HepG2 (cell line): ENCODE data around the gene SIVA1. TPM values are rescaled to one million over a fixed set of nuclear protein-coding genes. Genes with fewer than 3 reads are reported as not detected.

ENCODE experiments used
- ATAC-seq: fragments of 200-7000 bp; cut with Tn5 transposase; 3 replicates; pipeline ENCODE4 v1.9.1; 2020; ENCODE audit warnings: mild to moderate bottlenecking, moderate library complexity
- BruUV-seq: library from RNA; stranded (reverse); fragments of 400-500 nt; replicated peaks from 2 replicates; lab custom pipeline; 2021; lab: Mats Ljungman, UMichigan
- CTCF ChIA-PET: fragments of 300-600 bp; formaldehyde crosslinking; extraction: SDS; loops from one replicate; lab custom pipeline; 2021; ENCODE audit warnings: low total read pairs, inconsistent platforms, low intra/inter-chr PET ratio; lab: Yijun Ruan, JAX
- POLR2A ChIA-PET: fragments of 350-600 bp; sonication (Branson Sonifier 250); formaldehyde crosslinking; loops from one replicate; lab custom pipeline; 2020; ENCODE audit warnings: antibody characterized with exemption, inconsistent platforms; lab: Yijun Ruan, JAX
- DNase-seq: peaks from one replicate; pipeline ENCODE4 v3.0.0-alpha.2; 2015; ENCODE audit warnings: low spot score
- FAIRE-seq: peaks from 3 replicates; lab custom pipeline; 2011; peaks lifted over from hg19 to GRCh38; lab: Jason Lieb, UNC
- H2AFZ ChIP-seq: one replicate; pipeline ENCODE4 v1.6.1; 2011; ENCODE audit warnings: low read length, inconsistent platforms
- H3K27ac ChIP-seq: fragments of 300-600 bp; 3 replicates; pipeline ENCODE4 v1.8.0; 2011; ENCODE audit warnings: mixed run types, mild to moderate bottlenecking, mixed read lengths, low read length, inconsistent platforms; ENCODE audit not compliant: insufficient read depth; ENCODE audit errors: extremely low read length
- H3K27me3 ChIP-seq, 2 experiments: fragments of 200-600 bp in 1 of 2; 2 replicates in 1 of 2; 3 replicates in 1 of 2; pipeline versions ENCODE4 v1.6.0 to v1.8.0; 2011; ENCODE audit warnings: low read length in 2 of 2, mild to moderate bottlenecking in 2 of 2, moderate library complexity in 2 of 2, inconsistent platforms in 1 of 2; ENCODE audit not compliant: insufficient read depth in 2 of 2, control insufficient read depth in 1 of 2
- H3K36me3 ChIP-seq, 2 experiments: fragments of 200-600 bp in 1 of 2; replicated peaks in 1 of 2; 2 replicates in 1 of 2; 3 replicates in 1 of 2; pipeline versions ENCODE4 v1.5.1 to v1.8.0; 2011; ENCODE audit warnings: low read length in 2 of 2, inconsistent platforms in 1 of 2; ENCODE audit not compliant: insufficient read depth in 2 of 2, control insufficient read depth in 1 of 2
- H3K4me1 ChIP-seq: 2 replicates; pipeline ENCODE4 v1.5.1; 2012; ENCODE audit warnings: low read length, inconsistent platforms; ENCODE audit not compliant: insufficient read depth
- H3K4me2 ChIP-seq: 2 replicates; pipeline ENCODE4 v1.6.0; 2011; ENCODE audit warnings: low read depth, low read length, inconsistent platforms
- H3K4me3 ChIP-seq, 3 experiments: fragments of 200-600 bp in 1 of 3; sonication (generic), shearing (Covaris generic) in 1 of 3; replicated peaks in 1 of 3; 2 replicates each; pipeline ENCODE4 v1.5.1; 2011 to 2016; ENCODE audit warnings: low read length in 3 of 3, inconsistent platforms in 2 of 3, low read depth in 2 of 3, mild to moderate bottlenecking in 2 of 3, control low read depth in 1 of 3, mixed read lengths in 1 of 3; ENCODE audit not compliant: insufficient read depth in 1 of 3
- H3K79me2 ChIP-seq: one replicate; pipeline ENCODE4 v1.6.1; 2011; ENCODE audit warnings: low read length, inconsistent platforms; ENCODE audit not compliant: insufficient read depth
- H3K9ac ChIP-seq: 2 replicates; pipeline ENCODE4 v1.6.0; 2011; ENCODE audit warnings: mild to moderate bottlenecking, low read depth, low read length, inconsistent platforms; ENCODE audit not compliant: insufficient read depth
- H3K9me3 ChIP-seq: 2 replicates; pipeline ENCODE4 v1.5.1; 2012; ENCODE audit warnings: mild to moderate bottlenecking, low read length
- H4K20me1 ChIP-seq: 2 replicates; pipeline ENCODE4 v1.6.0; 2011; ENCODE audit warnings: inconsistent platforms, mild to moderate bottlenecking, low read length, moderate library complexity; ENCODE audit not compliant: insufficient read depth
- HES4 ChIP-seq: sonication (generic); formaldehyde crosslinking; IDR thresholded peaks from 2 replicates; pipeline ENCODE4 v1.9.0; 2021; ENCODE audit warnings: mild to moderate bottlenecking, missing genetic modification reagents, borderline replicate concordance
- HNRNPLL ChIP-seq: fragments of 200-400 bp; formaldehyde crosslinking; IDR thresholded peaks from 2 replicates; pipeline ENCODE4 v1.6.1; 2017; ENCODE audit warnings: mild to moderate bottlenecking, low read depth, low read length; ENCODE audit not compliant: poor library complexity, severe bottlenecking
- PCBP1 ChIP-seq: fragments of 200-400 bp; formaldehyde crosslinking; IDR thresholded peaks from 2 replicates; pipeline ENCODE4 v1.6.1; 2017; ENCODE audit warnings: mild to moderate bottlenecking, low read depth, low read length, borderline replicate concordance
- SETDB1 ChIP-seq: sonication (generic); formaldehyde crosslinking; IDR thresholded peaks from 2 replicates; pipeline ENCODE4 v1.5.1; 2020; ENCODE audit warnings: missing genetic modification reagents, mild to moderate bottlenecking, borderline replicate concordance
- SNAPC4 ChIP-seq: sonication (generic); formaldehyde crosslinking; IDR thresholded peaks from 2 replicates; pipeline ENCODE4 v1.4.0; 2020; ENCODE audit warnings: mild to moderate bottlenecking, missing genetic modification reagents
- ZNF263 ChIP-seq: sonication (generic); formaldehyde crosslinking; IDR thresholded peaks from 2 replicates; pipeline ENCODE4 v1.4.0; 2020; ENCODE audit warnings: missing genetic modification reagents
- WGBS: methylation state at CpG from one replicate; pipeline ENCODE4 v1.1.6; 2017; ENCODE audit warnings: low lambda C conversion rate; 5-methylcytosine and 5-hydroxymethylcytosine counted together
- in situ Hi-C: cut with HindIII; loops from 2 replicates; pipeline ENCODE4 v1.10.0; 2017; ENCODE audit warnings: low pct_unique_long_range_greater_than_20kb; ENCODE audit not compliant: extremely low pct_ligation_motif_present
- intact Hi-C: fragments of 100-400 bp; cut with micrococcal nuclease; formaldehyde crosslinking; loops from one replicate; pipeline ENCODE4 v1.10.0; 2022; ENCODE audit not compliant: unreplicated experiment
- polyA plus RNA-seq, 8 experiments: library from polyadenylated mRNA; depleted of rRNA in 3 of 8; stranded (reverse) in 7 of 8; unstranded in 1 of 8; fragments of >200 nt; fragmentation: Illumina TruSeq in 4 of 8; extraction: Trizol in 4 of 8; gene quantifications; 2 replicates each; pipeline versions ENCODE4 v1.2.1 to v1.2.3, GENCODE V29; 2011 to 2016; ENCODE audit warnings: low read depth in 4 of 8, missing spikeins in 1 of 8, mixed read lengths in 1 of 8; ENCODE audit not compliant: insufficient read depth in 1 of 8
- total RNA-seq, 5 experiments: library from RNA; depleted of rRNA; stranded (reverse); fragments of >200 nt; fragmentation: Illumina TruSeq; extraction: Trizol; gene quantifications; 2 replicates each; pipeline ENCODE4 v1.2.3, GENCODE V29; 2016; ENCODE audit warnings: low read depth in 1 of 5
- TF ChIP-seq, protein P1 (sequence below): sonication (generic); formaldehyde crosslinking; IDR thresholded peaks from 2 replicates; pipeline ENCODE4 v1.8.1; 2023; ENCODE audit warnings: mild to moderate bottlenecking, missing genetic modification reagents, borderline replicate concordance

The SIVA1 gene
- total and polyA plus RNA-seq, 2 of the 13 experiments (the other 11 are each of a cell fraction or from before 2014, with no cell fraction given), result 123 to 186 TPM

DNA sequence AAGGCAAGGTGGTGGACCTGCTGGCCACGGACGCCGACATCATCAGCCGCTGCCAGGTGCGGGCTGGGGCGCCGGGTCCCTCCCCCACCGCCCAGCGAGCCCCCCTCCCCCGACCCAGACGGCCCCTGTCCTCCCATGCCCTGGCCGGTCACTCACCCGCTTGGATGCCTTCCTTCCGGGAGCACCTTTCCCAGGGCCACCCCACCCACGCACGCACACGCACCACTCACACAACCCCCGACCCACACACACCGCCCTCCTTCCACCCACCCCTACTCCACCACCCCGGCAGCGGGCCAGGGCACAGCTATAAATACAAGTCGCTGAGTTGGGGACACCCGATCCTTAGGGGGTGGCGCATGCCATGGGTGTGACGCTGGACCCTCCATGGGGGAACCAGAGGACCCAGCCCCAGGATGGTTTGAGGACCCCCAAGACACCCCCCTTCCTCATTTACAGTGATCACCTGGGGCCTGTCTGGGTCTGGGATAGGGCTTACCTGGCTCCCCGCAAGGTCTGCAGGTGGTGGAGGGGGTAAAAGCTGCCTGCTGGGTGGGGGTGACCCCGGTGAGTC, 28.5 kb upstream of the SIVA1 start:
- no TSS peak for BruUV-seq
- H3K4me3 ChIP-seq, result peak overlapping the region; percentile 63 to 90 (median 68)
- peak overlapping the region; percentile 96 for H3K4me2 ChIP-seq
- peaks cover 67% of the 10 kb centered on the region for H3K4me1 ChIP-seq
- in situ Hi-C loops (no loop called here), intact Hi-C loops (no loop called here)
- no peaks in the 10 kb centered on the region for H3K9me3 ChIP-seq
- TF ChIP-seq, protein P1, sequence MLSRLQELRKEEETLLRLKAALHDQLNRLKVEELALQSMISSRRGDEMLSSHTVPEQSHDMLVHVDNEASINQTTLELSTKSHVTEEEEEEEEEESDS, result peak; percentile 26; the same call in 1 of the 2 replicates
- no peak for TF ChIP-seq PCBP1
- 0 out of 2 replicates have a peak, but pooled peaks have one; percentile 3 for TF ChIP-seq SNAPC4
- TF ChIP-seq ZNF263, result peak; percentile 5; the same call in 1 of the 2 replicates
- 0 out of 2 replicates have a peak, but pooled peaks have one; percentile 36 for TF ChIP-seq HES4 (CRISPR knock-in tag)
- peak; percentile 14 for TF ChIP-seq HNRNPLL
- no peak for TF ChIP-seq SETDB1 (CRISPR knock-in tag)
- TF ChIP-seq, all 625 proteins: peak for 5
- Histone ChIP-seq H3K27me3 (peaks cover 0 to 3% of the 10 kb centered on the region in 2 experiments; a peak in 1 of 5 replicates), H3K79me2 (no peaks in the 10 kb centered on the region), H3K9ac (peak overlapping the region; percentile 76), H2AFZ (no peak overlapping the region), H3K36me3 (no peaks in the 10 kb centered on the region), H3K27ac (peak overlapping the region; percentile 48), H4K20me1 (no peaks in the 10 kb centered on the region)
- no peak; the same call in 1 of the 3 replicates for ATAC-seq
- no peak for DNase-seq
- POLR2A ChIA-PET, result interaction anchor here (0.6 to 3.3 kb wide), 6 partner anchors 11 to 58 kb away, joined by 3 to 18 read pairs (median 4); partner anchors contain the start of gene SIVA1
- CTCF ChIA-PET, result no interaction called here
- no peak for FAIRE-seq
- WGBS, result 5% methylated on average over 9 of the region's 27 CpGs
